NCI-H1694 treated with DMSO at 0.1 percent for 48 hours (cell line): ENCODE measurements around the gene MAML3.
"Not testable (repeated sequence)": the region's sequence is repeated elsewhere in the genome, so short reads cannot be mapped to it uniquely, and the experiment has no call there.

Source experiments
- DNase-seq: peaks from one replicate; lab custom pipeline; 2025; lab: John Stamatoyannopoulos, UW

Gene MAML3

GRCh38 chr4:139961344-139961946 lies 192.5 kb downstream of the MAML3 start:
- DNase-seq, result no peak

GRCh38 chr4:139959396-139959795 lies 194.6 kb downstream of the MAML3 start:
- DNase-seq, result no peak

GRCh38 chr4:139958739-139959098 lies 195.3 kb downstream of the MAML3 start:
- DNase-seq, result no peak

GRCh38 chr4:139957986-139958738 lies 195.8 kb downstream of the MAML3 start:
- no peak for DNase-seq

- no peak for DNase-seq
Measured at GRCh38 chr4:139957065-139957464, 196.9 kb downstream of the MAML3 start.

GRCh38 chr4:139956507-139957017 lies 197.4 kb downstream of the MAML3 start:
- no peak for DNase-seq

GRCh38 chr4:139955600-139955999 lies 198.4 kb downstream of the MAML3 start:
- DNase-seq, result no peak

- DNase-seq, result no peak
Measured at GRCh38 chr4:139954512-139954911, 199.5 kb downstream of the MAML3 start.

- DNase-seq, result no peak
Measured at GRCh38 chr4:139951021-139951420, 203.0 kb downstream of the MAML3 start.

GRCh38 chr4:139950568-139950967 lies 203.4 kb downstream of the MAML3 start:
- no peak for DNase-seq

- not testable (repeated sequence) for DNase-seq
Measured at GRCh38 chr4:139944916-139945315, 209.1 kb downstream of the MAML3 start.

GRCh38 chr4:139943277-139943676 lies 210.7 kb downstream of the MAML3 start:
- no peak for DNase-seq

- no peak for DNase-seq
Measured at GRCh38 chr4:139942241-139942640, 211.7 kb downstream of the MAML3 start.

- DNase-seq, result no peak
Measured at GRCh38 chr4:139940600-139940999, 213.4 kb downstream of the MAML3 start.

- no peak for DNase-seq
Measured at GRCh38 chr4:139938414-139938813, 215.6 kb downstream of the MAML3 start.

GRCh38 chr4:139935911-139936310 lies 218.1 kb downstream of the MAML3 start:
- no peak for DNase-seq

GRCh38 chr4:139934708-139935195 lies 219.2 kb downstream of the MAML3 start:
- DNase-seq, result no peak

GRCh38 chr4:139934057-139934707 lies 219.8 kb downstream of the MAML3 start:
- DNase-seq, result peak; percentile 63

GRCh38 chr4:139933541-139933940 lies 220.4 kb downstream of the MAML3 start:
- no peak for DNase-seq

- DNase-seq, result no peak
Measured at GRCh38 chr4:139933104-139933503, 220.9 kb downstream of the MAML3 start.

- no peak for DNase-seq
Measured at GRCh38 chr4:139924782-139925181, 229.2 kb downstream of the MAML3 start.

GRCh38 chr4:139922406-139923024 lies 231.5 kb downstream of the MAML3 start:
- DNase-seq, result peak; percentile 84
